GM12878 (cell line): ENCODE results near the gene TEKT3. TPM values are rescaled to one million over a fixed set of nuclear protein-coding genes. Genes with fewer than 3 reads are reported as not detected.

Experiments used
- ATAC-seq: fragments of 200-7000 bp; cut with Tn5 transposase; 3 replicates; pipeline ENCODE4 v1.9.1; 2020; ENCODE audit warnings: mild to moderate bottlenecking, moderate library complexity
- BruUV-seq: library from RNA; stranded (reverse); fragments of 400-500 nt; replicated peaks from 2 replicates; lab custom pipeline; 2021; lab: Mats Ljungman, UMichigan
- CTCF ChIA-PET: fragments of 300-600 bp; sonication (Branson Sonifier 250); formaldehyde crosslinking; extraction: SDS; loops from one replicate; lab custom pipeline; 2021; ENCODE audit warnings: inconsistent platforms; lab: Yijun Ruan, JAX
- POLR2A ChIA-PET: fragments of 350-600 bp; formaldehyde crosslinking; extraction: SDS; loops from one replicate; lab custom pipeline; 2021; ENCODE audit warnings: inconsistent platforms; lab: Charles Lee
- RAD21 ChIA-PET: fragments of 300-600 bp; sonication (Branson Sonifier 250); formaldehyde crosslinking; loops from one replicate; lab custom pipeline; 2023; ENCODE audit warnings: antibody characterized with exemption; ENCODE audit not compliant: unreplicated experiment; lab: Charles Lee
- SMC1A ChIA-PET: fragments of 300-600 bp; sonication (Branson Sonifier 250); formaldehyde crosslinking; loops from one replicate; lab custom pipeline; 2023; ENCODE audit not compliant: unreplicated experiment, uncharacterized antibody; lab: Charles Lee
- DNase-seq: peaks from one replicate; pipeline ENCODE4 v3.0.0-alpha.2; 2011; ENCODE audit warnings: low read depth, low spot score
- FAIRE-seq: peaks from 3 replicates; lab custom pipeline; 2011; peaks lifted over from hg19 to GRCh38; lab: Jason Lieb, UNC
- H2AFZ ChIP-seq: 2 replicates; pipeline ENCODE4 v1.6.0; 2011; ENCODE audit warnings: low read depth, low read length, control low read depth; ENCODE audit not compliant: control insufficient read depth
- H3K27ac ChIP-seq: 2 replicates; pipeline ENCODE4 v1.5.1; 2011; ENCODE audit warnings: control low read depth; ENCODE audit not compliant: control insufficient read depth, insufficient read depth
- H3K27me3 ChIP-seq, 2 experiments: replicated peaks in 1 of 2; 2 replicates each; pipeline versions ENCODE4 v1.6.0 to v1.6.1; 2011; ENCODE audit warnings: low read length in 1 of 2; ENCODE audit not compliant: control insufficient read depth in 2 of 2, insufficient read depth in 2 of 2
- H3K36me3 ChIP-seq, 2 experiments: 2 replicates each; pipeline ENCODE4 v1.5.1; 2011; ENCODE audit warnings: low read length in 1 of 2; ENCODE audit not compliant: control insufficient read depth in 2 of 2, insufficient read depth in 2 of 2
- H3K4me1 ChIP-seq: 2 replicates; pipeline ENCODE4 v1.6.1; 2011; ENCODE audit warnings: mild to moderate bottlenecking, low read length, moderate library complexity, mixed read lengths; ENCODE audit not compliant: control insufficient read depth, insufficient read depth
- H3K4me2 ChIP-seq: 2 replicates; pipeline ENCODE4 v1.6.0; 2011; ENCODE audit warnings: control low read depth; ENCODE audit not compliant: control insufficient read depth, insufficient read depth
- H3K4me3 ChIP-seq: fragments of 200-600 bp; sonication (generic); 2 replicates; pipeline ENCODE4 v1.5.1; 2016
- H3K79me2 ChIP-seq: 2 replicates; pipeline ENCODE4 v1.6.0; 2011; ENCODE audit warnings: low read length; ENCODE audit not compliant: control insufficient read depth, insufficient read depth
- H3K9ac ChIP-seq: 2 replicates; pipeline ENCODE4 v1.8.0; 2011; ENCODE audit warnings: low read length, control low read depth, mixed read lengths; ENCODE audit not compliant: control insufficient read depth, insufficient read depth
- H3K9me3 ChIP-seq: replicated peaks from 3 replicates; pipeline ENCODE4 v1.5.1; 2011; ENCODE audit warnings: mild to moderate bottlenecking, low read length; ENCODE audit not compliant: control insufficient read depth, insufficient read depth
- H4K20me1 ChIP-seq: 2 replicates; pipeline ENCODE4 v1.6.0; 2011; ENCODE audit not compliant: control insufficient read depth, insufficient read depth
- CHD1 ChIP-seq: IDR thresholded peaks from 2 replicates; pipeline ENCODE4 v1.6.1; 2012; ENCODE audit warnings: low read depth, low read length, improper control_type of control experiment
- NRF1 ChIP-seq: conservative IDR thresholded peaks from 2 replicates; pipeline ENCODE4 v1.6.1; 2011; ENCODE audit warnings: mild to moderate bottlenecking, low read depth, low read length, improper control_type of control experiment
- SMARCA5 ChIP-seq: fragments of 450-650 bp; IDR thresholded peaks from 2 replicates; pipeline ENCODE4 v1.6.1; 2017; ENCODE audit warnings: mild to moderate bottlenecking
- SUZ12 ChIP-seq: fragments of 200-600 bp; sonication (generic); IDR thresholded peaks from one replicate; pipeline ENCODE4 v1.6.1; 2018; ENCODE audit warnings: antibody characterized with exemption, mild to moderate bottlenecking; ENCODE audit not compliant: unreplicated experiment
- WGBS: methylation state at CpG from one replicate; pipeline ENCODE4 v1.1.6; 2016; ENCODE audit warnings: low lambda C conversion rate; ENCODE audit not compliant: insufficient replicate concordance, insufficient coverage; ENCODE audit errors: missing lambda C conversion rate; 5-methylcytosine and 5-hydroxymethylcytosine counted together
- in situ Hi-C: fragments of 300-500 bp; cut with MboI; formaldehyde crosslinking; loops from 9 replicates; pipeline ENCODE4 v1.14.3; 2018; ENCODE audit warnings: mixed read lengths
- intact Hi-C: fragments of 100-400 bp; cut with micrococcal nuclease; formaldehyde crosslinking; loops from one replicate; pipeline ENCODE4 v1.14.2; 2022; ENCODE audit not compliant: unreplicated experiment
- polyA plus RNA-seq, 11 experiments: library from polyadenylated mRNA; depleted of rRNA in 4 of 11; unstranded in 6 of 11; stranded (reverse) in 5 of 11; fragments of >200 nt; fragmentation: Nextera tagmentation in 4 of 11; fragmentation: Illumina TruSeq in 1 of 11; extraction: Ambion mirVana in 4 of 11; extraction: Trizol in 1 of 11; gene quantifications; 1 replicate in 1 of 11; 2 replicates in 10 of 11; pipeline versions ENCODE4 v1.2.1 to v1.2.3, GENCODE V29; 2011 to 2016; ENCODE audit warnings: inconsistent platforms in 2 of 11, missing spikeins in 2 of 11, low read depth in 1 of 11
- total RNA-seq, 4 experiments: library from RNA; depleted of rRNA in 3 of 4; stranded (reverse); fragments of >200 nt in 3 of 4; fragmentation: Illumina TruSeq in 1 of 4; extraction: Trizol in 1 of 4; gene quantifications; 2 replicates each; pipeline versions ENCODE4 v1.2.1 to v1.2.3, GENCODE V29; 2013 to 2021
- TF ChIP-seq, protein P1 (sequence below): fragments of 150-350 bp; IDR thresholded peaks from 2 replicates; pipeline ENCODE4 v1.6.1; 2016; ENCODE audit warnings: low read depth, low read length

The TEKT3 gene
- total and polyA plus RNA-seq, 10 of the 15 experiments (the other 5 are each of a cell fraction or from before 2014, with no cell fraction given) = 0.15 TPM; not detected in 9

DNA sequence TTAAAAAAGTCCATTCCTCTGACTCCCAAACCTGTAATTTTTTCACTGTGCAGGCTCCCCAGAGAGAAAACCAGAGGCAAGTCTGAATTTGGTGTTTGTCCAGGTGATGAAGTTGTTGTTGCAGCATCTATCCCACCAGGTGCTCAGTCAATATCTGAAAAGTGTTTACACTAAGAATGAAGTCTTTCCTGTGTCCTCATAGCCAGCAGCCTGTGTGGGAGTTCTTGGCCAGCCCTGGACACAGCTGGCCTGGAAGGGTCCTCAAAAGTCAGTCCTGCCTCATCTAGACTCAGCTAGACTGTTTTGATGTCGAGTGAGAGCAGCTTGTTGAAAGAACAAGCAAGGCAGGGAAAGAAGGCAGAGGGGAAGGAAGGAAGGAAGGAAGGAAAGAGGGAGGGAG is 72.9 kb downstream of the TEKT3 start:
- H3K36me3 ChIP-seq = no peaks in the 10 kb centered on the region
- no peak overlapping the region for H3K27ac ChIP-seq
- WGBS = 0% methylated on average over 1 of the region's 1 CpG
- no TSS peak for BruUV-seq
- in situ Hi-C loops (loop anchor here (25.0 kb wide), 1 partner anchor 719 kb away; the partner anchor contains the start of genes TTC19 and ZSWIM7), intact Hi-C loops (no loop called here)
- H3K9me3 ChIP-seq = no peaks in the 10 kb centered on the region
- SMC1A ChIA-PET = no interaction called here
- TF ChIP-seq CHD1 = no peak
- TF ChIP-seq SMARCA5 = no peak
- no peak for TF ChIP-seq NRF1
- TF ChIP-seq, protein P1, sequence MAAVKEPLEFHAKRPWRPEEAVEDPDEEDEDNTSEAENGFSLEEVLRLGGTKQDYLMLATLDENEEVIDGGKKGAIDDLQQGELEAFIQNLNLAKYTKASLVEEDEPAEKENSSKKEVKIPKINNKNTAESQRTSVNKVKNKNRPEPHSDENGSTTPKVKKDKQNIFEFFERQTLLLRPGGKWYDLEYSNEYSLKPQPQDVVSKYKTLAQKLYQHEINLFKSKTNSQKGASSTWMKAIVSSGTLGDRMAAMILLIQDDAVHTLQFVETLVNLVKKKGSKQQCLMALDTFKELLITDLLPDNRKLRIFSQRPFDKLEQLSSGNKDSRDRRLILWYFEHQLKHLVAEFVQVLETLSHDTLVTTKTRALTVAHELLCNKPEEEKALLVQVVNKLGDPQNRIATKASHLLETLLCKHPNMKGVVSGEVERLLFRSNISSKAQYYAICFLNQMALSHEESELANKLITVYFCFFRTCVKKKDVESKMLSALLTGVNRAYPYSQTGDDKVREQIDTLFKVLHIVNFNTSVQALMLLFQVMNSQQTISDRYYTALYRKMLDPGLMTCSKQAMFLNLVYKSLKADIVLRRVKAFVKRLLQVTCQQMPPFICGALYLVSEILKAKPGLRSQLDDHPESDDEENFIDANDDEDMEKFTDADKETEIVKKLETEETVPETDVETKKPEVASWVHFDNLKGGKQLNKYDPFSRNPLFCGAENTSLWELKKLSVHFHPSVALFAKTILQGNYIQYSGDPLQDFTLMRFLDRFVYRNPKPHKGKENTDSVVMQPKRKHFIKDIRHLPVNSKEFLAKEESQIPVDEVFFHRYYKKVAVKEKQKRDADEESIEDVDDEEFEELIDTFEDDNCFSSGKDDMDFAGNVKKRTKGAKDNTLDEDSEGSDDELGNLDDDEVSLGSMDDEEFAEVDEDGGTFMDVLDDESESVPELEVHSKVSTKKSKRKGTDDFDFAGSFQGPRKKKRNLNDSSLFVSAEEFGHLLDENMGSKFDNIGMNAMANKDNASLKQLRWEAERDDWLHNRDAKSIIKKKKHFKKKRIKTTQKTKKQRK = no peak
- TF ChIP-seq SUZ12 = no peak
- POLR2A ChIA-PET = no interaction called here
- no peaks in the 10 kb centered on the region for H3K4me1 ChIP-seq
- no peaks in the 10 kb centered on the region for H4K20me1 ChIP-seq
- no peak overlapping the region for H2AFZ ChIP-seq
- CTCF ChIA-PET = no interaction called here
- FAIRE-seq (no peak), DNase-seq (no peak), ATAC-seq (no peak)
- RAD21 ChIA-PET = no interaction called here
- no peaks in the 10 kb centered on the region for H3K27me3 ChIP-seq
- no peak overlapping the region for H3K9ac ChIP-seq
- H3K4me2 ChIP-seq = no peak overlapping the region
- H3K4me3 ChIP-seq = no peak overlapping the region
- no peaks in the 10 kb centered on the region for H3K79me2 ChIP-seq
